DOHH2 (cell line): ENCODE data around the gene CARMIL1.

ENCODE experiments used
- H3F3A ChIP-seq: fragments of 200-600 bp; sonication (generic), shearing (Covaris generic); 2 replicates; pipeline ENCODE4 v1.6.0; 2016; ENCODE audit warnings: antibody characterized with exemption, mild to moderate bottlenecking; ENCODE audit not compliant: control insufficient read depth, insufficient read depth
- H3K27ac ChIP-seq: fragments of 200-600 bp; sonication (generic); 2 replicates; pipeline ENCODE4 v1.5.1; 2014; ENCODE audit warnings: low read depth, mild to moderate bottlenecking, low read length, moderate library complexity
- H3K27me3 ChIP-seq: fragments of 200-600 bp; sonication (generic); 2 replicates; pipeline ENCODE4 v1.6.1; 2014; ENCODE audit warnings: mild to moderate bottlenecking, low read length, mixed read lengths; ENCODE audit not compliant: control insufficient read depth
- H3K36me3 ChIP-seq: fragments of 200-600 bp; sonication (generic); 2 replicates; pipeline ENCODE4 v1.6.1; 2014; ENCODE audit warnings: mild to moderate bottlenecking, low read length, moderate library complexity, mixed read lengths; ENCODE audit not compliant: control insufficient read depth
- H3K4me1 ChIP-seq: fragments of 200-600 bp; sonication (generic); 2 replicates; pipeline ENCODE4 v1.6.1; 2014; ENCODE audit warnings: mild to moderate bottlenecking, low read length, mixed read lengths; ENCODE audit not compliant: control insufficient read depth
- H3K4me2 ChIP-seq: fragments of 200-600 bp; sonication (generic); 2 replicates; pipeline ENCODE4 v1.6.0; 2014; ENCODE audit warnings: mild to moderate bottlenecking, low read length, moderate library complexity
- H3K4me3 ChIP-seq: fragments of 200-600 bp; sonication (generic); 2 replicates; pipeline ENCODE4 v1.5.1; 2014; ENCODE audit warnings: mild to moderate bottlenecking, low read length, mixed read lengths
- H3K79me2 ChIP-seq: fragments of 200-600 bp; sonication (generic); 2 replicates; pipeline ENCODE4 v1.6.1; 2014; ENCODE audit warnings: mild to moderate bottlenecking, low read length, mixed read lengths; ENCODE audit not compliant: control insufficient read depth
- H3K9me2 ChIP-seq: fragments of 200-600 bp; sonication (generic); replicated peaks from 2 replicates; pipeline ENCODE4 v1.6.1; 2014; ENCODE audit warnings: mild to moderate bottlenecking, low read length, mixed read lengths; ENCODE audit not compliant: control insufficient read depth
- H3K9me3 ChIP-seq: fragments of 200-600 bp; sonication (generic); 2 replicates; pipeline ENCODE4 v1.6.1; 2014; ENCODE audit warnings: antibody characterized with exemption, low read length, mixed read lengths; ENCODE audit not compliant: control insufficient read depth, insufficient read depth
- H4K20me1 ChIP-seq: fragments of 200-600 bp; sonication (generic); 2 replicates; pipeline ENCODE4 v1.6.0; 2014; ENCODE audit warnings: low read depth, mild to moderate bottlenecking, antibody characterized with exemption, low read length, moderate library complexity; ENCODE audit not compliant: control insufficient read depth, insufficient read depth
- CTCF ChIP-seq: fragments of 200-600 bp; sonication (generic); IDR thresholded peaks from one replicate; pipeline ENCODE4 v1.5.1; 2014; ENCODE audit warnings: antibody characterized with exemption, mild to moderate bottlenecking, low read depth, low read length; ENCODE audit not compliant: poor library complexity, severe bottlenecking
- EZH2phosphoT487 ChIP-seq: fragments of 200-600 bp; sonication (generic); IDR thresholded peaks from 2 replicates; pipeline ENCODE4 v1.6.1; 2017; ENCODE audit warnings: borderline replicate concordance, mild to moderate bottlenecking, antibody characterized with exemption, low read length, moderate library complexity, mixed read lengths

The CARMIL1 gene

DNA sequence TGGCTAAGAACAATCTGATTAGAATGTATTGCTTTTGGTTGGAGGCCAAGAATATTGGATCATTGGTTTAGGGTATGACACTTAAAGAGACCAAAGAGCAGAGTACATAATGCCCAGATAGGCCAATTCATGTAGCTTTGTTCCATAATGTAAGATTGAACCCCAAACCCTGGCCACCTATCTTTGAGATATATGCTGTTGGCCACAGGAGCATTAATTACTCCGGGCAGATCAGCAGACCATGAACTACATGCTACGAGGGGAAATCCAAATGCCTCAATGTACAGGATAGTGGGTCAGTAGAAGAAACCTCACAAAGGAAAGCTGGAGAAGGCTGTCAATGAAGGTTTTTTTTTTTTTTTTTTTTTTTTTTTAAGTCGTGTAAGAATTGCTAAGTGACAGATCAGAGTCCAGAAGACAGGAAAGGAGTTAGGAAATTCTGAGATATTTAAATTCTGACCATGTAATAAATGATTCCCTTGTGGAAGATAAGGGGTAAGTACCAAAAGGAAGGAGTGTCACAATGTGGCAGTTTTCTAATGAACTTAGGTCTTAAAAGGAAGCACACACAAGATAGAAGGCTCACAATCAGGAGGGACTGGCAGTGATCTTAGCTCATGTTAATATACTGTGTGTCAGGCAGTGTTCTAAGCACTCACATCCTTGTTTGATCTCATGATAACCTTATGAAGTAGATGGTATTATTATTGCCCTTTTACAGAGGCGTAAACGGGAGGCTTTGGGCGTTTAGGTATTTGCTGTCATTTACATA is 61.4 kb downstream of the CARMIL1 start:
- Histone ChIP-seq H3K79me2 (peaks cover 49% of the 10 kb centered on the region), H3K27ac (no peak overlapping the region), H3K4me1 (peaks cover 12% of the 10 kb centered on the region)

DNA sequence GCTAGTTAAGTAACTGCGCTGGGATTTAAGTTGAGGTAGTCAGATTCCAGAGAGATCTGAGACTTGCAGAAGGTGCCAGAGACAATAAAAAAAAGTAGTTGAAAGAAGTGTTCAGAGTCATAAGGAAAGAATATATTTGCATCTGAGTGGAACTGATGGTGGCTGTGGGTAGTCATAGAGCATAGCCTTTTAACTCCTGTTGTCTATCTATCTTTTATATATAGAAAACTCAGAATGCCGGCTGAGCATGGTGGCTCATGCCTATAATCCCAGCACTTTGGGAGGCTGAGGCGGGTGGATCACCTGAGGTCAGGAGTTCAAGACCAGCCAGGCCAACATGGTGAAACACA is 62.0 kb downstream of the CARMIL1 start:
- H3K36me3 ChIP-seq = no peaks in the 10 kb centered on the region
- no peaks in the 10 kb centered on the region for H3F3A ChIP-seq
- no peak overlapping the region for H3K27ac ChIP-seq
- no peaks in the 10 kb centered on the region for H3K9me2 ChIP-seq
- no peaks in the 10 kb centered on the region for H3K9me3 ChIP-seq
- no peaks in the 10 kb centered on the region for H3K27me3 ChIP-seq
- peaks cover 48% of the 10 kb centered on the region for H3K79me2 ChIP-seq
- H3K4me3 ChIP-seq = no peak overlapping the region
- H3K4me1 ChIP-seq = peaks cover 8% of the 10 kb centered on the region
- no peak overlapping the region for H3K4me2 ChIP-seq
- H4K20me1 ChIP-seq = peaks cover 12% of the 10 kb centered on the region
- TF ChIP-seq EZH2phosphoT487 (no peak), CTCF (no peak)

More for the DNA sequence above, 61.4 kb downstream of the CARMIL1 start:
- Histone ChIP-seq H3K4me3 (no peak overlapping the region), H3K9me3 (no peaks in the 10 kb centered on the region), H3K27me3 (no peaks in the 10 kb centered on the region), H4K20me1 (peaks cover 14% of the 10 kb centered on the region), H3F3A (no peaks in the 10 kb centered on the region), H3K36me3 (no peaks in the 10 kb centered on the region), H3K4me2 (no peak overlapping the region), H3K9me2 (no peaks in the 10 kb centered on the region)
- TF ChIP-seq EZH2phosphoT487 = no peak
- no peak for TF ChIP-seq CTCF

- H3K27me3 ChIP-seq = no peaks in the 10 kb centered on the region
- no peak overlapping the region for H3K4me2 ChIP-seq
- no peaks in the 10 kb centered on the region for H3F3A ChIP-seq
- H4K20me1 ChIP-seq = peaks cover 12% of the 10 kb centered on the region
- H3K4me3 ChIP-seq = no peak overlapping the region
- no peaks in the 10 kb centered on the region for H3K9me3 ChIP-seq
- H3K9me2 ChIP-seq = no peaks in the 10 kb centered on the region
- TF ChIP-seq EZH2phosphoT487 (no peak), CTCF (no peak)
- H3K27ac ChIP-seq = no peak overlapping the region
- peaks cover 45% of the 10 kb centered on the region for H3K79me2 ChIP-seq
- H3K36me3 ChIP-seq = no peaks in the 10 kb centered on the region
- H3K4me1 ChIP-seq = peaks cover 6% of the 10 kb centered on the region
These were observed 62.9 kb downstream of the CARMIL1 start for GRCh38 chr6:25341923-25342619.
